OCI-M1 (cell line): ENCODE measurements around the gene APEX1.

Source experiments
- DNase-seq: peaks from one replicate; lab custom pipeline; 2025; lab: John Stamatoyannopoulos, UW

The APEX1 gene

GRCh38 chr14:20454516-20455354 is at the start of gene APEX1, which contains the start of gene OSGEP:
Gene APEX1, plus strand, starts transcription at chr14:20455226. Its CDS starts 420 bp downstream, at chr14:20455646.
Gene OSGEP, minus strand, starts transcription at chr14:20454812. Its CDS starts 129 bp downstream, at chr14:20454683.
- peak; percentile 98 for DNase-seq

DNA sequence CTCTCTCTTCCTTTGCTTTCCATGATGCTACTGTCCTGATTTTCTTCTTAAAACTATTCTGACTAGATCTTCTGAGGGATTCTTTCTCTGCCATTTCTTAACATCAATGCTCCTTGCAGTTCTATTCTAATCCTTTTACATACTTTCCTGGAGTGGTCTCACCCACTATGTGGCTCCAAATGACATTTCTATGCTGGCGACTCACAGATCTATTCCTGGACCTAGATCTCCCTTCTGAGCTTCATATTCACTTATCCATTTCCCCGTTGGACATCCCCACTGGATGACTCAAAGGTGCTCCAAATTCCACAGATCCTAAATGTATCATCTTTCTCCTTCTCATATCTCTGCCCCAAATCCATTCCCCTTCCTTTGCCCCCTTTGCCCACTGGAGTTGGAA is 45.8 kb upstream of the APEX1 start:
- DNase-seq = no peak

- DNase-seq = peak; percentile 19
Observed at GRCh38 chr14:20412411-20412810, 42.6 kb upstream of the APEX1 start.

DNA sequence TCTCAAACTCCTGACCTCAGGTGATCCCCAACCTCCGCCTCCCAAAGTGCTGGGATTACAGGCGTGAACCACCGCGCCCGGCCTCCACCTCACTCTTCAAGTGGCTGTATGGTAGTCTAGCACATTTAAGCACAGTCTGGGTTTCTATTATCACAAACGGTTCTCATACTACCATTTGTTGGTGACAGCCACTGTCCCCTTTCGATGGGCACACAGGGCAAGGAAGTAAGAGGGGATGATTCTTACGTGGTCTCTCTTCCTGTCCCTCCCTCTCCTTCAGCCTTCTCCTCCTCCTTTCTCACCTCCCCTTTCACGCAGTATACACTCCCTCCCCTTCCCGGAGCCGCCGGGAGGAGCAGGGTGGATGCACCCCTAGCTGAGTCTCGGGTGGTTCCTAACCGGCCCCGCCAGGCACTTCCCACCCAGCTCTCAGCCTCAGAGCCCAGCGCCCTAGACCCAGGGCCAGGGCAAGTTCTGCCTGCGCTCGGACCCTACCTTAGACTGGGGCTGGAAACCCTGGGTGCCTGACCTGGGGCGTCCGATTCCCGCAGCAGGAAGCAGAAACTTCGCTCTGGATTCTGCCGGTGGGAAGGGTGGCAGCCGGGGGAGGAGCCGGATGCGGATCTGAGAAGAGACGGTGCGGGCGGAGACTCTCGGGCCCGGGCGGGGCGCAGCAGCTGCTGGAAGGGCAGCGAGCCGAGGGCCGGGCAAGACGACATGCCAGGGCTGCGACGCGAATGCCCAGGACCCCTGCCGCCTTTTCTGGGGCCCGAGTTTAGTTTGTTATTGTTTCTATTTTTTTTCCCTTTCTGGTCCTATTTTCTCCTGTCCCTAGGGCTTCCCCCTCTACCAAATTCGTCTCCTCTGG is 41.9 kb upstream of the APEX1 start, which contains the start of gene TEP1:
TEP1 (minus strand) TSS at position 626 of the 868 bp plus-strand sequence. CDS start 5,062 bp downstream, outside the sequence.
- peak; percentile 80 for DNase-seq

DNA sequence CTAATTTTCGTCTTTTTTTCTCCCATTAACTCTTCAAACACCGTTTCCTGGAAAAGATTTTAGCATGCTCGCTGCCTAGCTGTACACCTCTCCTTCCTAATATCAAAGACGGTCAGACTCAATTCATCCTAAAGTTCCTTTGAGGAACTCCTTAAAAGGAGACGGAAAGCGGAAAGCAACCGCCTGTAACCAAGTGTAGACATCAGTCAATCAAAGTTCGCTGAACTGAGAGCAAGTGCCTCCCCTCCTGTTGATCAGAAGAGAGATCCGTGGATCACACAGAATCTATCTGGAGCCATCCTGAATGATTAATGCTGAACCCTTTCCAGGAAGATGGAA is 41.3 kb upstream of the APEX1 start:
- DNase-seq = peak; percentile 62

- DNase-seq = peak; percentile 87
Observed at GRCh38 chr14:20415782-20416206, 39.2 kb upstream of the APEX1 start.

- DNase-seq = no peak
Observed at GRCh38 chr14:20416223-20416622, 38.8 kb upstream of the APEX1 start.

DNA sequence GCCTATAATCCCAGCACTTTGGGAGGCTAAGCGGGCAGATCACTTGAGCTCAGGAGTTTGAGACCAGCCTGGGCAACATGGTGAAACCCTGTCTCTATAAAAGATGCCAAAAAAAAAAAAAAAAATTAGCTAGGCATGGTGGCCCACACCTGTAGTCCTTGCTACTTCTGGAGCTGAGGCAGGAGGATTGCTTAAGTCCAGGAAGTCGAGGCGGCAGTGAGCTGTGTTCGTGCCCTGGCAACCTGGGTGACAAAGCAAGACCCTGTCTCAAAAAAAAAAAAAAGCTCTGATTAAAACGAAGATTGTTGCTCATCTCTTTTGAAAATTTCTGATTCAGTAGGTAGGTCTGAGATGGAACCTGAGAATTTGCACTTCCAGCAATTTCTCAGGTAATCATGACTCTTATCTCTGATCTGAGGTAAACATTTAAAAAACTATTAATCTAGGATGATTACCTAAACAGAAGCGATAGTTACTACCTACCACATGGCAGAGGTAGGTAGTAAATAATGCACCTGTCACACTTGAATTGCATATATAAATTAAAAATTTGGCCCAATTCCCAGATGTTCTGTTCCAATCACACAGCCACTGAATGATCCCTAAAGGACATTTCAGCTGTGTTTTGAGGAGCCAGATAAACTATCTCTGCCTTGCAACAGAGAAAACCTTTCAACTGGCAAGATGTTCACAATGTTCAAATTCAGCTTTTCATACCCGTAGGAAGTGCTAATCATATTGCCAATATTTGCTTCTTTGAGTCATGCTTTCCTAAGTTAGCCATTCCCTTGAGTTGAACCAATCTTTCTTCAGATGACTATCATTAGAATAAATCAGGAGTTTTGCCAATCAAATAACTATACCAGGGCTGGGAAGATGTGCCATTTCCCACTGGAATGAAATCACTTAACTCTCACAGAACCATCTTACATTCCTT is 37.5 kb upstream of the APEX1 start:
- no peak for DNase-seq

DNA sequence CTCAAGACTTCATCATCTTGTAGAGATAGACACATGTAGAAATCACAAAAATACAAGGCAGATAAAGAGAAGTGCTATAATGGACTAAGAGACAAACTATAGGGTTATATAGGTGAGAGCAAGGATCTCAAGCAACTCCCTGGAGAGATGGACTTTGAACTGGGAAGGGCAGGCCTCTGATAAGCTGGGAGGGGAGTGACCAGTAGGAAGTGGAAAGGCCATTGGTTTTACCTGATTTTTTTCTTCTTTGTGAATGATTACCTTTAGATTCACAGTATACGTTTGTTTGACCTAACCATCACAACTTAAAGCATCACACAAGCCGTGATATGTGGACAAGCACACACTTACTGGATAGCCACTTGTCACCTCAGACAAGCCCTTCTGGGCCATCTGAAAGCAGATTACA is 36.5 kb upstream of the APEX1 start:
- no peak for DNase-seq

DNA sequence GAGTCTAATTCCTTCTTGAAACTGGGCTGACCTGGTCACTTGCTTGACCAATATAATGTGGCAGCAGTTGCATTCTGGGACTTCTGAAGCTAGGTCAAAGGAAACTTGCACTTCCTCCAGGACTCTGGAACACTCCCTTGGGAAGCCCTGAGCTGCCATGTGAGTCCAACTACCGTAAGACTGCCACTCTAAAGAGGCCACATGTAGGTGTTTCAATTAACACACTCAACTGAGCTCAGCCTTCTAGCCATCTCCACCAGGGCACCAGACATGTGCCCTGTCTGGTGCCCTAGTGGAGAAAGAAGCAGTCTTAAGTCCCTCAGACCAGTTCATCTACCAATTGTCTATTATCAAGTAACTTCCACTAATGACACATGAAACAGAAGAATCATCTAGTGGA is 35.6 kb upstream of the APEX1 start:
- DNase-seq = no peak

GRCh38 chr14:20421267-20421666 is 33.8 kb upstream of the APEX1 start:
- no peak for DNase-seq

- DNase-seq = no peak
Observed at GRCh38 chr14:20422886-20423285, 32.1 kb upstream of the APEX1 start.

- DNase-seq = no peak
Observed at GRCh38 chr14:20424851-20425250, 30.2 kb upstream of the APEX1 start.

DNA sequence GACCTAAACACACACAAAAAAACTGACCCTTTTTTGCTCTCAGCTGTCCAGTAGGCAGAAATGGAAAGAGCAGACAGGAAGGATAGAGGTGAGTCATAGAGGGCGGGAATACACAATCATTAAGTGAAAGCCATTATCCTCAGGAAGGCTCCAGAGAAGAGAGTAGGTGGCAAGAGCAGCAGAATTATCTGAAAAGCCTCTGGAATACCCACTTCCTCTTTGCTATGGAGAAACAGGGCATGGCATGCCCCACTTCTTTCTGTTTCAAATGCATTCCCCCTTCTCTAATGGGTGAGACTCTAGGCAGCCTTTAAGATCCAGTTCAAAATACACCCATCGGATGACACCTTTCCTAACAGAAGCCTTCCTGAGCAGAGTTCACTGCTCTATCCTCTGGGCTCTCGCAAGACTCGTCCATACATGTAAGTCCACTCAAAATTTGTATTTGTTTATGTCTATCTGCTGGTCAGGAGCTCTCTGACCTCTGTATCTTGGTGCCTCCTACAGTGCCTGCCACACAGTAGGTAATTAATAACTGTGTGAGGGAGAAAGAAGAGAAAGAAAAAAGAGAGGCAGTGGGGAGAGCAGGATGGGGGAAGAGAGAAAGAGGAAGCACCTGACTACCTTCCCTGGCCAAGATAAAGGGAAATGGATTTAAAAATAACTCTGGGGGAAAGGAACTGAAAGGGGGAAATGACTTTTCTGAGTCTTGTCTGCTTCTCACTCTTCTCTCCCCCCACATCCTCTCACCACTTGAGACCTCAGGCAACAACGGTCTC is 27.6 kb upstream of the APEX1 start:
- peak; percentile 64 for DNase-seq

GRCh38 chr14:20428010-20428365 is 27.0 kb upstream of the APEX1 start:
- DNase-seq = no peak

GRCh38 chr14:20428802-20429201 is 26.2 kb upstream of the APEX1 start:
- no peak for DNase-seq

DNA sequence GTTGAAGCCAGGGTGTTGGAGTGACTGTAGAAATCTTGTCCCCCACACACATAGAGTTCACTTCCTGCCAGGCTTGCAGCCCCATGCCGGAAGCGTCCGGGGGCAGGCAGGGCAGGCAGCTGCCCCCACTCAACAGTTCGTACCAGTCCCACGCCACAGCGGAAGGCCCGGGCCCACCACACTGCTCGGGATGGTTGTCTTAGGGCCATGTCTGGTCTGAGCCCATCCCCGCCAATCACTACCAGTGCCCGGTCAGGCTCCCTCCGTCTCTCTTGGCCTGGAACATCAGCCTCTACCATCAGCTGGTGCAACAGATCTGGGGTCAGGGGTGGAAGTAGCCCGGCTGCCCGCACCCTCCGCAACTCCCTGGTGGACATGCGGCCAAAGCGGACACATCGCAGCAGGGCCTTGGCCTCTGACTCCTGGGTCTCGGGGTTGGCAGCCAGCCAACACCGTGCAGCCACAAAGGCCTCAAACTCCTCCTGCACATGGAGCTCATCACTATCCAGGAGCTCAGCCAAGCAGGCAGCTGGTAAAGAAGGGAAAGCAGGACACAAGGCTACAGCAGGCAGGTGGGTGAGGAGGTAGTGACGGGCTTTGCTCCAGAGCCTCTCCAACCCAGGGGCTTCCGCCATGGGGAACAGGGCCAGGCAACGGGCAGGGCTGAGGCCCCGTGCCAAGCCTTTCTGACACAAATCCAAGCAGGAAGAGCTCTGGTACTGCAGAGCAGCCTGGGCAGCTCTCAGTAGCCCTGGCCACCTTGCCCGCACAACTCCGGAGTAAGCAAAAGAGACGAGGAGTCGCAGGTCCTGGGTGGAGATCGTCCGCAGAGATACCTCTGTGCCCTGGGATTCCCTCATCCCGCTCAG is 25.0 kb upstream of the APEX1 start:
- DNase-seq = no peak

DNA sequence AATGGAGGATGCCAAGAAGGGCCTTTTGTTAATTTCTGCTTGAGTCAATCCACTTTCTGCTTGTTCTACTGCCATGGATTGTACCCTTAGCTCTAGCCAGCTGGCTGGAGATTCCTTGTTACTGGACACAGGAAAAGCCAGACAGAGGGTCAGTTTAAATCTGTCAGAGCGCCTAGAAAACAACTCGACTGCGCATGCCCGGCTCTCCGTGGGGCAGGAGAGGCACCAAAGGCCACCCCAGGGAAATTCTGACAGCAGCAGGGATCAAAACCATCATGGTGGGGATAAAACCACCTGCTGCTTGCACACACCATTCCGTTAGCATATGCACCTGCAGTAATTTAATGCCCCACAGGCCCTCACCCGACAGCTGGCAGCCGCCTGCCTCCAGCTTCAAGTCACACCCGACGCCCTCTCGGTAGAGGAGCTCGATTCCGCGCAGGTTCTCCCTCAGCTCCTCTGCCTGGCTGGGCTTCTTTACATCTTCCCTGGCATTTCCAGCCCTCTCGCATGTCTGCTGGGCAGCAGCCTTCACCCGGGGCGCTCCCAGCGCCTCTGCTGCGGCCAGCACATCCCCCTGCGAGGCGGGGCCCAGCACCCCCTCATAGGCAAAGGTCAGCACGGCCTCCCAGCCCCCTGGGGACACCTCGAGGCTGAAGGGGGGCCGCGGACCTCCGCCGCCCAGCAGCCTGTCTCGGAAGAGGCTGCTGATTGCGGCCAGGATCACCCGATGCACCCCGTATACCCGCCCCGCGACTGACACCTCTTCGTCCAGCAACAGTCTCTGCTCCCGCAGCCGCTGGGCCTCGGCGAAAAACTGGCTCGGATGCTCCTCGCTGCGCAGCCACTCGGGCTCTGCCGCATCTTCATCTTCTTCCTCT is 20.1 kb upstream of the APEX1 start:
- no peak for DNase-seq
